NCI-H446 treated with DMSO at 0.1 percent for 48 hours (cell line): ENCODE measurements around the gene OGDHL.
"Not testable (repeated sequence)": the region's sequence is repeated elsewhere in the genome, so short reads cannot be mapped to it uniquely, and the experiment has no call there.

Experiments used
- DNase-seq: peaks from one replicate; lab custom pipeline; 2025; lab: John Stamatoyannopoulos, UW

The OGDHL gene

DNA sequence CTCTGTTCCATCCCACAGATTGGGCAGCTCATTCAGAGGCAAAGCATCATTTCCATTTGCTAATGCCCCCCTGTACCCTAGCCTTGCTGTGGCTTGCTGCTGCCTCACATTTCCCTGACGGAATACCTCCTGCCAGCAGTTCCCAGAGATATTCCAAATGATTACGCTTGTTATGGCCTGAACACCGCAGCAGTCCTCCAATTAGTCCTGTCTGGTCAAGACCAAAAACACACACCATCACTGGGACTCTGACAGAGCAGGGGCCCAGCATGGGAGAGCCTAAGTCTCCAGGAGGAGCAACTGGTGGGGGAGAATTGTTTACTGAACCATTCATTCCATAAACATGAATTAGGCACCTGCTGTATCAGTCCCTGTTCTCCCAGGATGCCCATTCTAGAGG lies 6.1 kb downstream of the OGDHL start:
- no peak for DNase-seq

DNA sequence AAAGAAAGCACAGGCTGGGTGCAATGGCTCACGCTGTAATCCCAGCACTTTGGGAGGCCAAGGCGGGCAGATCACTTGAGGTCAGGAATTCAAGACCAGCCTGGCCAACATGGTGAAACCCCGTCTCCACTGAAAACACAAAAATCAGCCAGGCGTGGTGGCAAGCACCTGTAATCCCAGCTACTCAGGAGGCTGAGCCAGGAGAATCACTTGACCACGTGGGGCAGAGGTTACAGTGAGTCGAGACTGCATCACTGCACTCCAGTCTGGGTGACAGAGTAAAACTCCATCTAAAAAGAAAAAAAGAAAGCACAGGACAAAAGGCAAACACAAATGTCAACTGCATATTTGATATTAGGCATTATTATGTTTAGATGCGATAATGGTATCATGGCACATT lies 7.2 kb downstream of the OGDHL start:
- DNase-seq = not testable (repeated sequence)

DNA sequence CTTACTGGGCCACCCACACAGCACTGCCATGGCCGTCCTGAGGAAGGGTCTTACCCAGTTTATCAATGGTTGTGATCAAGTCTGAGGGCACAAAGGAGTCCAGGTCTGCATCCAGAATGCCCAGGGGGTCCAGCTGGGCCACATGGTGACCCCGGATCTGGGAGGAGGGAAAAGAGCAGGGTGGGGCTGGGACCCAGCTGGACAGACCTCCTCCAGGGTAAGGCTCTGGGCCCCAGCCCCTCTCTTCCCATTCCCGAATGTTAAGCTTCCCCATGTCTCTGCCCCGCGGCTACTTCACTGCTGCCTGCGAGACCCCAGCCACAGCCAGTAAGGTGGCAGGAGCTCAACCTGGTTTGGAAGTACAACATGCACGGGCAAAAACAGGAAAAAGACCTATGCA lies 9.5 kb downstream of the OGDHL start:
- no peak for DNase-seq

DNA sequence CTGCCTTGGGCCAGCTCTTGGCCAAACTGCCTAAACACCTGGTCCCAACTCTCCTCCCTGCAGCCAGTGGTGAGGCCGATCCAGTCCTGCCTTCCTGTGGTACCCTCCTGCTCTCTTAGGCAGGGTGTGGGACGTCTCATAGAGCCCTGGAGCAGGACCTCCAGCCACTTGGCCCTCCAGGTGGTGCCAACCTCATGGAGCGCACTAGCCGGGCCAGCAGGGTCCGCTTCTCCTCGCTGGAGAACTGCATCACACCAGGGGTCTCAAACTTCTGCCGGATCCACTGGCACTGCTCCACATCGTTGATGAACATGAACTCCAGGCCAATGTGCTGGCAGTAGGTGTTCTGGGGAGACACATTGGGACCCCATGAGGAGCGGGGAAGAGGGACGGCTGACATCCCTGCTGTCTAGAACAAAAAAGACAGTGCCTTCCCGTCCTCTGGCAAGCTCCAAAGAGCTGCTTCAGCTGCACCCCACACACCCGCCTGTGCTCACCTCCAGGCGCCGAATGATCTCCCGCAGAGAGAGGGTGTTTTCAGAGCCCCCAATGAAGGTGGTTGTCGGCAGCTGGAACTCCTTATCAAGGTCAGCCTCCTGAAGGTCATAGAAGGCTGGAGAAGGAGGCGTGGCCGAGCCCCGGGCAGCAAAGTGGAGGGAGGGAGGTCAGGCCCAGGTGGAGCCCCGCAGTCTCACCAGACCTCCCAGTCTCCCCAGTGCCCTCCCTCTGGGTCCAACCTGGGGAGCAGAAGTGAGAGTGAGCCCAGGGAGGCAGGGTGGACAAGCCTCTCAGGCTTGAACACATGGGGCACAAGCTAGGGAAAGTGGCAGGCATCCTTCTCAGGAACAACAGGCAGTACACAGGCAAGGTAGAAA lies 10.2 kb downstream of the OGDHL start:
- DNase-seq = no peak

GRCh38 chr10:49751216-49751615 lies 10.9 kb downstream of the OGDHL start:
- DNase-seq = no peak

- no peak for DNase-seq
These were observed 11.6 kb downstream of the OGDHL start for GRCh38 chr10:49750546-49750945.

- no peak for DNase-seq
These were observed 12.3 kb downstream of the OGDHL start for GRCh38 chr10:49749556-49750491.

- no peak for DNase-seq
These were observed 13.0 kb downstream of the OGDHL start for GRCh38 chr10:49749144-49749543.

- no peak for DNase-seq
These were observed 14.1 kb downstream of the OGDHL start for GRCh38 chr10:49748006-49748405.

GRCh38 chr10:49747303-49747646 lies 14.8 kb downstream of the OGDHL start:
- DNase-seq = no peak

- no peak for DNase-seq
These were observed 15.4 kb downstream of the OGDHL start for GRCh38 chr10:49746626-49747302.

GRCh38 chr10:49745756-49746155 lies 16.4 kb downstream of the OGDHL start:
- no peak for DNase-seq

DNA sequence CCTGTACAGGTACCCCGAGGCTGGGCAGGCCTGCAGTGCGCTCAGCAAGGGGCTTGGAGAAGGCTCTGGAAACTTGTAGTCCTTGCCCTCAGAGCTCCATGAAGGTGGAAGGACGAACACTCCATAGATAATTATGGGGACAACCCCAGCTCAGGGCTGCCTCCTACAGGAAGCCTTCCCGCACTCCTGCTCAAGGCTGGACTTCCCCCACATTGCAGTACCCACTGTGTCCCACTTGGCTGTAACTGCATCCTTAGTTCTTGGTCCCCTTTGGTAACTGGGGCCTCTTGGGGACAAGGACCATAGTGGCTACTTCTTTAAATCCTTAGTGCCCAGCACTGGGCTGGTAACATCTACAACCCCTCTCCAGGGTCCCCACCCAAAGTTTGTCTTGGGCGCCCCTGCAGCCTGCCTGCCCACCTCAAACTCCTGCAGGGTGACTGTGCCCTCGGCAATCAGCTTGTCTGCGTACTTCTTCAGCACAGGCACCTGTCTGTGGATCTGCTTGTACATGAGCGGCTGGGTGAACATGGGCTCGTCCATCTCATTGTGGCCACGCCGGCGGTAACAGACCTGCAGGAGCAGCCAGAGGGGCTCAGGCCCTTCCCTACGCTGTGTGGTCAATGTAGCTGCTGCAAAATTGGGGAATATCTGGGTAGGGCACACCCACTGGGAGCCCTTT lies 17.1 kb downstream of the OGDHL start:
- no peak for DNase-seq

- DNase-seq = no peak
These were observed 17.9 kb downstream of the OGDHL start for GRCh38 chr10:49744091-49744685.

DNA sequence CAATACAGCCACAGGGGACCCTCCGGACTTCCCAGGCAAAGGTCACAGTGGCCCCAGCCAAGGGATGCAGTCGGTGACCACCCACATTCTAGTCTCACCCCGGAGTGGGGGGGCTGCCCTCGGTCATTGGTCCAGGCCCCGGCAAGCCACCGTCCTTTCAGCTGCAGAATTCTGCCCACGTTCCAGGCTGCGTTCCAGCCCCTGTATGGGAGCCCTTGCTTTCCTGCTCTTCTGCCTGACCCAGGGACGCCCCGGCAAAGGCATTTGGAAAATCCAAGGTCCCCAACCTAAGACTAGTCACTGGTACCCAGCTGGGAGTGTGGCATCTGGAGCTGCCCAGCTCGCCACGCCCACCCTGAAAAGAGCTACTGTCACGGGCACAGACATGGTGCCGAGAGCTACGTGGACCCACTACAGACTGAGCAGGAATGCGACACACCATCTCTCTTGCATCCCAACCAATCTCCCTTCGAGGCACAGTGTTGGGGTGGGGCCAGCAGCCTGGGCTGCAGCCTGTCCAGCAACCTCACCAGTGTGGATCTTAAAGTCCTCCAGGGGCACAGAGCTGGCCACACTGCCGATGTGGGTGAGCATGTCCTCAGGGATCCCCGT lies 18.6 kb downstream of the OGDHL start:
- no peak for DNase-seq

- no peak for DNase-seq
These were observed 19.2 kb downstream of the OGDHL start for GRCh38 chr10:49742683-49743463.

- no peak for DNase-seq
These were observed 20.8 kb downstream of the OGDHL start for GRCh38 chr10:49741108-49741995.

- DNase-seq = no peak
These were observed 21.6 kb downstream of the OGDHL start for GRCh38 chr10:49740346-49741107.
